ENCODE results near the gene ZDHHC7. TPM values are rescaled to one million over a fixed set of nuclear protein-coding genes. Genes with fewer than 3 reads are reported as not detected.

Gene ZDHHC7
- total and polyA plus RNA-seq, 9 of the 15 experiments (the other 6 are each of a cell fraction or from before 2014, with no cell fraction given), result 1.7 to 49.7 (median 37.4) TPM

GRCh38 chr16:85010931-85011845 is at the start of gene ZDHHC7 (continued):
- TF ChIP-seq TFE3 (CRISPR knock-in tag; IDR thresholded peaks at IDR 0.05), result peak; percentile 27; the same call in 1 of the 2 replicates
- TF ChIP-seq MYNN (IDR thresholded peaks at IDR 0.05), result no peak
- no peak for TF ChIP-seq MYNN (CRISPR knock-in tag; IDR thresholded peaks at IDR 0.05)
- peak; percentile 92 for TF ChIP-seq TAF1 (IDR thresholded peaks at IDR 0.05; ENCODE audit: control insufficient read depth, extremely low read depth, insufficient read depth, low read length, severe bottlenecking)
- 0 out of 2 replicates have a peak, but pooled peaks have one; percentile 36 for TF ChIP-seq JUN (IDR thresholded peaks at IDR 0.05; ENCODE audit: borderline replicate concordance, low read depth, low read length)
- TF ChIP-seq JUN (CRISPR knock-in tag; IDR thresholded peaks at IDR 0.05; ENCODE audit: borderline replicate concordance), result no peak
- TF ChIP-seq, protein P1, sequence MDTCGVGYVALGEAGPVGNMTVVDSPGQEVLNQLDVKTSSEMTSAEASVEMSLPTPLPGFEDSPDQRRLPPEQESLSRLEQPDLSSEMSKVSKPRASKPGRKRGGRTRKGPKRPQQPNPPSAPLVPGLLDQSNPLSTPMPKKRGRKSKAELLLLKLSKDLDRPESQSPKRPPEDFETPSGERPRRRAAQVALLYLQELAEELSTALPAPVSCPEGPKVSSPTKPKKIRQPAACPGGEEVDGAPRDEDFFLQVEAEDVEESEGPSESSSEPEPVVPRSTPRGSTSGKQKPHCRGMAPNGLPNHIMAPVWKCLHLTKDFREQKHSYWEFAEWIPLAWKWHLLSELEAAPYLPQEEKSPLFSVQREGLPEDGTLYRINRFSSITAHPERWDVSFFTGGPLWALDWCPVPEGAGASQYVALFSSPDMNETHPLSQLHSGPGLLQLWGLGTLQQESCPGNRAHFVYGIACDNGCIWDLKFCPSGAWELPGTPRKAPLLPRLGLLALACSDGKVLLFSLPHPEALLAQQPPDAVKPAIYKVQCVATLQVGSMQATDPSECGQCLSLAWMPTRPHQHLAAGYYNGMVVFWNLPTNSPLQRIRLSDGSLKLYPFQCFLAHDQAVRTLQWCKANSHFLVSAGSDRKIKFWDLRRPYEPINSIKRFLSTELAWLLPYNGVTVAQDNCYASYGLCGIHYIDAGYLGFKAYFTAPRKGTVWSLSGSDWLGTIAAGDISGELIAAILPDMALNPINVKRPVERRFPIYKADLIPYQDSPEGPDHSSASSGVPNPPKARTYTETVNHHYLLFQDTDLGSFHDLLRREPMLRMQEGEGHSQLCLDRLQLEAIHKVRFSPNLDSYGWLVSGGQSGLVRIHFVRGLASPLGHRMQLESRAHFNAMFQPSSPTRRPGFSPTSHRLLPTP (IDR thresholded peaks at IDR 0.05; ENCODE audit: borderline replicate concordance, extremely low read depth, insufficient read length), result no peak
- no peak for TF ChIP-seq ZZZ3 (IDR thresholded peaks at IDR 0.05)
- peak in 1 of 2 experiments; percentile 42; a peak in 1 of 4 replicates for TF ChIP-seq KDM4B (IDR thresholded peaks at IDR 0.05; ENCODE audit: borderline replicate concordance in 2 of 2, low read depth in 1 of 2)
- TF ChIP-seq ZNF124 (CRISPR knock-in tag; IDR thresholded peaks at IDR 0.05), result no peak
- TF ChIP-seq, protein P2, sequence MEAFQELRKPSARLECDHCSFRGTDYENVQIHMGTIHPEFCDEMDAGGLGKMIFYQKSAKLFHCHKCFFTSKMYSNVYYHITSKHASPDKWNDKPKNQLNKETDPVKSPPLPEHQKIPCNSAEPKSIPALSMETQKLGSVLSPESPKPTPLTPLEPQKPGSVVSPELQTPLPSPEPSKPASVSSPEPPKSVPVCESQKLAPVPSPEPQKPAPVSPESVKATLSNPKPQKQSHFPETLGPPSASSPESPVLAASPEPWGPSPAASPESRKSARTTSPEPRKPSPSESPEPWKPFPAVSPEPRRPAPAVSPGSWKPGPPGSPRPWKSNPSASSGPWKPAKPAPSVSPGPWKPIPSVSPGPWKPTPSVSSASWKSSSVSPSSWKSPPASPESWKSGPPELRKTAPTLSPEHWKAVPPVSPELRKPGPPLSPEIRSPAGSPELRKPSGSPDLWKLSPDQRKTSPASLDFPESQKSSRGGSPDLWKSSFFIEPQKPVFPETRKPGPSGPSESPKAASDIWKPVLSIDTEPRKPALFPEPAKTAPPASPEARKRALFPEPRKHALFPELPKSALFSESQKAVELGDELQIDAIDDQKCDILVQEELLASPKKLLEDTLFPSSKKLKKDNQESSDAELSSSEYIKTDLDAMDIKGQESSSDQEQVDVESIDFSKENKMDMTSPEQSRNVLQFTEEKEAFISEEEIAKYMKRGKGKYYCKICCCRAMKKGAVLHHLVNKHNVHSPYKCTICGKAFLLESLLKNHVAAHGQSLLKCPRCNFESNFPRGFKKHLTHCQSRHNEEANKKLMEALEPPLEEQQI (IDR thresholded peaks at IDR 0.05), result no peak
- TF ChIP-seq POLR2G (IDR thresholded peaks at IDR 0.05; ENCODE audit: low read depth, low read length), result peak; percentile 95
- no peak for TF ChIP-seq ZBTB26 (CRISPR knock-in tag; IDR thresholded peaks at IDR 0.05)
- TF ChIP-seq ATF1 (CRISPR knock-in tag; IDR thresholded peaks at IDR 0.05), result peak; percentile 90
- peak; percentile 100 for TF ChIP-seq ATF1 (tag; IDR thresholded peaks at IDR 0.05)
- no peak for TF ChIP-seq EWSR1 (IDR thresholded peaks at IDR 0.05; ENCODE audit: borderline replicate concordance, low read depth, partially characterized antibody)
- TF ChIP-seq TAF7 (tag; IDR thresholded peaks at IDR 0.05), result peak; percentile 79
- no peak for TF ChIP-seq MXI1 (IDR thresholded peaks at IDR 0.05; ENCODE audit: low read depth, low read length)
- no peak for TF ChIP-seq XRCC5 (IDR thresholded peaks at IDR 0.05; ENCODE audit: low read depth, low read length)

Measured in K562 (cell line).